GM21367 (cell line): ENCODE results near the gene OPN4.

Experiments used
- ATAC-seq: cut with Tn5 transposase; IDR thresholded peaks from one replicate; pipeline ENCODE4 v1.9.1; 2021; ENCODE audit not compliant: unreplicated experiment

Gene OPN4

GRCh38 chr10:86662186-86663045, 8.1 kb downstream of the OPN4 start:
- no peak for ATAC-seq

GRCh38 chr10:86663046-86663345, 8.6 kb downstream of the OPN4 start:
- ATAC-seq: no peak

GRCh38 chr10:86663576-86664339, 9.4 kb downstream of the OPN4 start:
- no peak for ATAC-seq

DNA sequence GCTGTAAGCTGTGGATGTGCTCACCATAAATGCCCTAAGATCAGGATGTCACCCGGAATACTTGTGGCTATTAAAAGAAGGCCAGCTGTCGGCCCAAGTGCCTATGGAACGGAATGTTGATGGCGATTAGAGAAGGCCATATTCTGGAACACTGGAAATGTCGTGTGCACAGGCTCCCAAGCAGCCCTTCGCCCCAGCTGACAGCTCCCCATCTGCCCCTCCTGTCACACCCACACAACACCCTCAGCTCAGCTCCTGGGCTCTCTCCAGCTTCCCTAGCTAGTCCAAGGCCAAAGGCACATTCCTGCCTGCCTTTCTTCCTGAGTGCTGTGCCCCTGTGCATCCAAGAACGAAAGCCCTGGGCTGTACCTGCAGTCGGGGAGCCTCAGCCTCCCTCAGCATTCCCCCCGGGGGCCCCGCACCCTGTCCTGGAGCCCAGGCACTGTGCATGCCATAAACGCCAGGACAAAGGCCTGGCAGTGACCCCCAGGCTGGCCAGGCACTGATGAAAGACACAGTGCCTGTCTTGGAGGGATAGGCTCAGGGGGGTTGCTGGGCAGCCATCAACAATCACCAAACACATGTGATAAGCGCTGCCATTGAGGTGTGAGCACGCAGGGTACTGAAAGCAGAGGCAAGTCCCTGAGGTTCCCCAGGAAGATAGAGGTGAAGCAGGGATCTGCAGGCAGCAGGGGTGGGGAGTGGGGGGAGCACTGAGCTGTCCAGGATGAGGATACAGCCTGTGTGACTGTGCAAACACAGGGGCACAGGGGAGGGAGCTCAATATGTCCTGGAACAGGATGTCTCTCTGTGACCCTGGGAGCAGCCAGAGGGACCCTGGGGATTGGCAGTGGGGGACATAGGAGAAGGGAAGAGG, 10.2 kb downstream of the OPN4 start:
- no peak for ATAC-seq

GRCh38 chr10:86665218-86665607, 10.9 kb downstream of the OPN4 start:
- ATAC-seq: no peak

GRCh38 chr10:86665868-86666267, 11.5 kb downstream of the OPN4 start:
- no peak for ATAC-seq

DNA sequence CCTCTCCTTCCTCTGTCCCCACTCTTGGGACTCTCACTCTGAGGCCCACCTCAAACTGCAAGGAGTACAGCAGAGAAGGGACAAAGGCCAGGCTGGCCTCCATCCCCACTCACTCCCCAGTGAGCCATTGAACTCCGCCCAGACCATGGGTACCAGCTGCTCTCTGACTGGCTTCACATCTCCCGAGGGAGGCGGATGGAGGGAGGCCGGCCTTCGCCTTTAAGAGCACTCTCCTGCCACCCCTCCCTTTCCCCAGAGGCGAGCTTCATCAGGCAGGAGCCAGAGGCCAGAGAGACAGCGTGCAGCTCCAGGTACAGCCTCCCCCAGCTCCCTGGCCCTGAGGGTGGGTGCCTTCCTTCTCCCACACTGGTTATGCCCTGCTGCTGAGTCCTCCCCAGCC, 12.2 kb downstream of the OPN4 start:
- no peak for ATAC-seq

DNA sequence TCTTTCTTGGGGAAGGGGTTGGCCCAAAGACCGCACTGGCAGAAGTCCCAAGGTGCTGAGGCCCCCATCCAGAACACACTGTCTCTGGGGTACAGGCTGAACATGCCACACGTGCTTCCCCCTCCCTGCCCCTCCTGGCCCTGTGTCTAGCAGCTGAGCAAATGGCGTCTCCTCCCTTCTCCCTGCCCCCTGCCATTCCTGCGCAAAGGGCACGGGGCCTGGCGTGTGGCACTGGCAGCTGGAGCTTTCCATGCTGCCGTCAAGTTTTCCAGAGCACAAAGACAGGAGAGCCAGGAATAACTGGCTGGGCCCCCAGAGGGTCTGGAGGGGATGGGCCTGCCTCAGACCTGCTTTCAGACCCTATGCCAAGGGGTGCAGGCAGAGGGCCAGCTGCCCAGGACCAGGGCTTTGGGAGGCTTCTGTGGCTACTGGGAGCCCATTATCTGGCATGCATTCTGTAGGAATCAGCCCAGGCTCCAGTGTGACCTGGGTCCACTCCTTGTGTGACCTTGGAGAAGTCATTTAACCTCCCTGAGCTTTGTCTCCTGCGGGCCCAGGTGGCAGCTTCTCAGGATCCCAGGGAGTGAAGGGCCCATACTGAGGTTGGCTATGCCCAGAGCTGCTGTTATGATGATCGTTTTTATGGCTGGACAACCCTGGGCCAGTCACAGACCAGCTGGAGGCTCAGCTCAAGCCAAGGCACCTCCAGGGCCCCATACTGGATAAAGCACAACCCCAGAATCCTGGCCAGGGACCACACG, 13.3 kb downstream of the OPN4 start:
- ATAC-seq: no peak

DNA sequence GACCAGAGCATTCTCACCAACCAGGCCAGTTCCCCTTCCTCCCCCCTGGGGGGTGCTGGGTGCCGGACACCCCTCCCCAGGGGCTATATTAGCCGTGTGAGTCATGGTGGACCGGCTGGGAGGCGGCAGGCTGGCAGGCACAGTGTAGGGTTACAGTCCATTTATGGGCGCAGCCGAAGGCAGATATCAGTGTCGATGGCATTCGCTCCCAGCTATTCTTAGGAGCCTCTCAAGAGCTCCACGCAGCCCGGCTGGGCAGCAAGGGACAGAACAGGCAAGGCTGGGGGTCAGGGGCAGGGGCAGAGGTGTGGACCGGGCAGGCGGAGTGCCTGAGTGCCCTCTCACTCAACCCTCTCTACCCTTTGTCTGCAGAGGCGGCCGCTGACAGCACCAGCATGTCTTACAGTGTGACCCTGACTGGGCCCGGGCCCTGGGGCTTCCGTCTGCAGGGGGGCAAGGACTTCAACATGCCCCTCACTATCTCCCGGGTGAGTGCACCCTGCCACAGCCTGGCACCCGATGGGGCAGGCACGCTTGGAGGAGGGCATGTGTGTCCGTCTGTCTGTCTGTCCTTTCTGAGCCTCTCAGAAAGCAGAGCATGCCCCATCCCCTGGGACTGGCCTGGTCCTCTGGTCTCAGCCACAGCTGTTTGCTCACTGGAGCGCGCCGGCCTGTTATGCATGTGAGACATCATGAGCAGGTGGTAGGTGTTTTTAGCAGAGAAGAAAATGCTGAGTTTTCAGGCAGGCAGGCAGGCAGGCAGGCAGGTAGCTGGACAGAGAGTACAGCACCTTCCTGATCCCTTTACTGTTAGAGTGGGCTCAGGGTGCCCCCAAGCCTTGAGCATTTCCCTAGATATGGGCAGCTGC, 14.2 kb downstream of the OPN4 start, which contains the start of gene LDB3:
LDB3 (plus strand) TSS at position 215 of the 869 bp plus-strand sequence; CDS start at position 396, 181 bp downstream.
- no peak for ATAC-seq

- ATAC-seq: no peak
These were observed 16.0 kb downstream of the OPN4 start for GRCh38 chr10:86670290-86670811.

DNA sequence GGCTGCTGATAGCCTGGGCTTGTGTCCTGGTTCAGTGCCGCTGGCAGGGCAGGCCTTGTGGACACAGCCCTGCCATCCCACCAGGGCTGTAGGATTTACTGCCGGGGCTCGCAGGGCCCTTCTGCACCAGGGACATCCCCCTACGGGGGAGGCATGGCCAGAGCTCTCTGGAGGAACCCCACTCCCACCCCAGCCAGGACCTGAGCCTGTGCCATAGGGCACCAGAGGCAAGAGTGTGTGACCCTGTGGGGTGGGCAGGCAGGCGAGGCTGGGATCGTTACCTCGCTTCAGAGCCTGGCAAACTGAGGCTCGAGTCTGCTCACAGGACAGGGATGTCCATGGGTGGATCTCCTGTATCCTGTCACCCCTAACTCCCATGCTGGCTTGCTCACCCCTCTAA, 16.5 kb downstream of the OPN4 start:
- ATAC-seq: no peak

- no peak for ATAC-seq
These were observed 17.1 kb downstream of the OPN4 start for GRCh38 chr10:86671419-86671818.

DNA sequence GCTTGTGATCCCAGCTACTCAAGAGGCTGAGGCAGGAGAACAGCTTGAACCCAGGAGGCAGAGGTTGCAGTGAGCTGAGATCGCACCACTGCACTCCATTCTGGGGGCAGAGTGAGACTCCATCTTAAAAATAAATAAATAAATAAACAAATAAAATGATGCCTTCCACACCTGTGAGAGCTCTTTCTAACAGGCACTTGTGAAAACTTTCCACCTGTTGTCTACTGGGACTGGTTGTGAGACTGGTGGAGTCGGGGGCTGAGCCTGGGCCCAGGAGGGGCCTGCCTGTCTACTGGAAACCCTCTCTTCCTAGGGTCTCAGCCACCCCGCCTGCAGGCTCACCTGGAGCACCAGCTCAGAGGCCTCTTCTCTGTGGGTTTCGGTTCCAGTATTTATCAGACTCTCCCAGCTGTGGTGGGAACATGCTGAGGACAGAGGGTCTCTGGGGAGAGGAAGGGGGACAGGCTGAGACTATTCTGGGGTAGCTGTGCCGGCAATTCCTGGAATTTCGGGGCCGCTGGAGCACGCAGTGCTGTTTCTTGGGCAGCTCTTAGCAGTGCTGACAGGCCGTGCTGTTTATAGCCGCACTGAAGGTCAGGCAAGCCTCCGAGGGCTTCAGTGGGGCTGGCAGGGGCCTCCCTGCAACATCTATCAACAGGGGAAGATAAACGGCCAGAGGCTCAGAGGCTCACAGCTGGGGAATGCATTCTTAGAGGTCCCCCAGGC, 17.8 kb downstream of the OPN4 start:
- no peak for ATAC-seq

GRCh38 chr10:86673216-86673826, 19.0 kb downstream of the OPN4 start:
- ATAC-seq: no peak

- no peak for ATAC-seq
These were observed 19.7 kb downstream of the OPN4 start for GRCh38 chr10:86673827-86674581.

DNA sequence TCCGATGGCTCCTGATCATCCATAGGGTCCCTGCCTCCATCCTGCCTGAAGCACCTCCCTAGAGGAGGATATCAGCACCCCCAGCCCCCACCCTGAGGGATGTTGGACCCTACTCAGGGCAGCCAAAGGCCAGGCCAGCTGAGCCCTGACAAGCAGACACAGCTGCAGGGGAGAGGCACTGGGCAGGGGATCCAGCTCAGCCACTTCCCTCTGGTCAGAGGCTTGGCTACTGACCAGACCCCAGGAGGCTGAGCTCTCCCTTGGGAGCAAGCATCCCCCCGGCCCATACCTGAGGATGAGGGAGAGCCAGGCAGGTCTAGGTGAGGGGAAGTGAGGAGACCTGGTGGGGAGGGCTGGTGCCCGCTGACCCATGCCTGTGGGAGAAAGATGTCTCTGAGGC, 20.6 kb downstream of the OPN4 start:
- no peak for ATAC-seq

DNA sequence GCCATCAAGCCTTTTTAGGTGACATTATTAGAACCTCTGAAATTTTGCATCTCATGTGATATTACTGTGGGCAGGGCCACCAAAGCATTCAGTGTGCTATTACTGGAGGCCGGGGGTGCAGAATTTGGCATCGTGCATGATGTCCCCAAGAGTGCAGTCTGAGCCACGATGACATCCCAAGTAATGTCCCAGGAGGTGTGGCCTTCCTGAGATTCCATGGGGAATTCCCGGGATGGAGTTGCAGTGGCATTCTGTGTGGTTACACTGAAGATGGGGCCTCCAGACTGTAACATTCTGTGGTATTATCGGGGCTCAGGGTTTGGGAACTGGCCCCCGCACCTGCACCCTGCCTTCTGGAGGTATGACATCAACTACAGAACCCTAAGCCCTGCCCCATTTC, 23.0 kb downstream of the OPN4 start:
- ATAC-seq: no peak
